ENCODE results near the gene PHKA1. TPM values are rescaled to one million over a fixed set of nuclear protein-coding genes. Genes with fewer than 3 reads are reported as not detected.

Gene PHKA1
- total RNA-seq, 1 experiment from 2014 or later, result 15.3 TPM

DNA sequence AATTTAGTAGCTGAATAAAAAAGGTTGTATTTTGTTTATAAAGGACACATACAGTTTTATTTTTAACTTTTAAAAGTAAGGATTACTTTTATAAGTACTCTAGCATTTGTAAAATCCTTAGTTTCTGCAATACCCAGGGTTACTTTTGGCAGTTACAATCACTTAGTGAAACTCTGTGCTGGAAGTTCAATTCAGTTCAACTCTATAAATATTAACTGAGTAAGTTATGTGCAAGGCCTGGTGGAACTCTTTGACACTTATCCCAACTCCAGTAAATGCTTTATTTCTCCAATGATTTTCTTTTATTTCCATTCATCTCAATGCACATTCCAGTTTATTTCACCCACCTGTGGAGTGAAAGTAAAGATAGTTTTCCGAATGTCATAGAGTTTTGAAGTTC lies 78.2 kb downstream of the PHKA1 start:
- no peak overlapping the region for H3K4me3 ChIP-seq (replicated peaks in 1 of 2; ENCODE audit: low read depth in 1 of 2, low read length in 2 of 2)
- no peaks in the 10 kb centered on the region for H3K79me2 ChIP-seq (ENCODE audit: insufficient read depth, low read length)
- intact Hi-C loops (cut with micrococcal nuclease), result no loop called here
- BruUV-seq (replicated peaks), result no TSS peak
- H3K27ac ChIP-seq (ENCODE audit: low read depth, low read length), result no peak overlapping the region
- H3K36me3 ChIP-seq (ENCODE audit: control insufficient read depth in 1 of 2, insufficient read depth in 2 of 2, low read length in 2 of 2), result 0 out of 4 replicates have a peak, but pooled peaks cover 0 to 3% of the 10 kb centered on the region in 2 experiments
- ATAC-seq (no peak), DNase-seq (ENCODE audit: low read depth, low spot score) (no peak)
- no peaks in the 10 kb centered on the region for H4K20me1 ChIP-seq (ENCODE audit: insufficient read depth)
- H3K9ac ChIP-seq (ENCODE audit: low read length), result no peak overlapping the region
- no peaks in the 10 kb centered on the region for H3K4me1 ChIP-seq (ENCODE audit: control insufficient read depth in 1 of 2, insufficient read depth in 2 of 2, low read length in 2 of 2)
- H2AFZ ChIP-seq (ENCODE audit: low read depth, low read length, poor library complexity, severe bottlenecking), result no peak overlapping the region
- no peak overlapping the region for H3K4me2 ChIP-seq (ENCODE audit: low read length)
- CTCF ChIA-PET, result no interaction called here
- TF ChIP-seq RAD21 (IDR thresholded peaks at IDR 0.05; ENCODE audit: low read depth), result no peak
- TF ChIP-seq EGR1 (IDR thresholded peaks at IDR 0.05; ENCODE audit: low read depth), result no peak
- TF ChIP-seq EZH2 (IDR thresholded peaks at IDR 0.05), result no peak
- TF ChIP-seq ZNF274 (IDR thresholded peaks at IDR 0.05; ENCODE audit: low read depth, low read length), result no peak
- TF ChIP-seq SIN3A (IDR thresholded peaks at IDR 0.05; ENCODE audit: low read depth), result no peak
- TF ChIP-seq YY1 (IDR thresholded peaks at IDR 0.05; ENCODE audit: extremely low read depth, insufficient replicate concordance, low read depth, low read length), result no peak
- TF ChIP-seq, protein P1, sequence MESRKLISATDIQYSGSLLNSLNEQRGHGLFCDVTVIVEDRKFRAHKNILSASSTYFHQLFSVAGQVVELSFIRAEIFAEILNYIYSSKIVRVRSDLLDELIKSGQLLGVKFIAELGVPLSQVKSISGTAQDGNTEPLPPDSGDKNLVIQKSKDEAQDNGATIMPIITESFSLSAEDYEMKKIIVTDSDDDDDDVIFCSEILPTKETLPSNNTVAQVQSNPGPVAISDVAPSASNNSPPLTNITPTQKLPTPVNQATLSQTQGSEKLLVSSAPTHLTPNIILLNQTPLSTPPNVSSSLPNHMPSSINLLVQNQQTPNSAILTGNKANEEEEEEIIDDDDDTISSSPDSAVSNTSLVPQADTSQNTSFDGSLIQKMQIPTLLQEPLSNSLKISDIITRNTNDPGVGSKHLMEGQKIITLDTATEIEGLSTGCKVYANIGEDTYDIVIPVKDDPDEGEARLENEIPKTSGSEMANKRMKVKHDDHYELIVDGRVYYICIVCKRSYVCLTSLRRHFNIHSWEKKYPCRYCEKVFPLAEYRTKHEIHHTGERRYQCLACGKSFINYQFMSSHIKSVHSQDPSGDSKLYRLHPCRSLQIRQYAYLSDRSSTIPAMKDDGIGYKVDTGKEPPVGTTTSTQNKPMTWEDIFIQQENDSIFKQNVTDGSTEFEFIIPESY (IDR thresholded peaks at IDR 0.05; ENCODE audit: extremely low read depth, insufficient replicate concordance, low read length), result no peak
- TF ChIP-seq EZH2phosphoT487 (IDR thresholded peaks at IDR 0.05; ENCODE audit: borderline replicate concordance), result no peak
- TF ChIP-seq, protein P2, sequence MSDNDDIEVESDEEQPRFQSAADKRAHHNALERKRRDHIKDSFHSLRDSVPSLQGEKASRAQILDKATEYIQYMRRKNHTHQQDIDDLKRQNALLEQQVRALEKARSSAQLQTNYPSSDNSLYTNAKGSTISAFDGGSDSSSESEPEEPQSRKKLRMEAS (IDR thresholded peaks at IDR 0.05), result no peak
- no peak for TF ChIP-seq POLR2A (IDR thresholded peaks at IDR 0.05; ENCODE audit: borderline replicate concordance, extremely low read depth, insufficient read depth, insufficient read length)
- no peaks in the 10 kb centered on the region for H3K9me3 ChIP-seq (ENCODE audit: control insufficient read depth in 1 of 2, insufficient read depth in 1 of 2, low read depth in 1 of 2, low read length in 2 of 2)
- no peaks in the 10 kb centered on the region for H3K9me2 ChIP-seq (ENCODE audit: insufficient read depth)
- RAD21 ChIA-PET (ENCODE audit: low non-redundant PET in 1 of 2, low total read pairs in 2 of 2, uncharacterized antibody in 2 of 2, unreplicated experiment in 2 of 2), result no interaction called here
- no peaks in the 10 kb centered on the region for H3K27me3 ChIP-seq (ENCODE audit: insufficient read depth, low read length)
- POLR2A ChIA-PET, result no interaction called here
